Activated T-helper 1 cell treated with anti-CD3 and anti-CD28 coated beads, Interleukin-12 subunit alpha, Interleukin-12 subunit beta, Interleukin-2, Interleukin-4 antibody, amounts not matched to agents 30 ng/mL and 10 ng/mL and 1 ng/mL, durations not matched to agents 14 hours and 24 hours and 36 hours (primary cell): ENCODE data around the gene KRTAP16-1. TPM values are rescaled to one million over a fixed set of nuclear protein-coding genes. Genes with fewer than 3 reads are reported as not detected.
A peak's percentile ranks its signal among the peaks of the same experiment; 100 is the strongest.
"Not testable (repeated sequence)": the region's sequence is repeated elsewhere in the genome, so short reads cannot be mapped to it uniquely, and the experiment has no call there.

ENCODE experiments used
- DNase-seq: peaks from one replicate; pipeline ENCODE4 v3.0.0; 2021; ENCODE audit warnings: low spot score
- H3K27ac Mint-ChIP-seq: one replicate; pipeline ENCODE4 v1.8.0; 2021; ENCODE audit warnings: mild to moderate bottlenecking, mixed read lengths
- H3K27me3 Mint-ChIP-seq: one replicate; pipeline ENCODE4 v1.8.0; 2022; ENCODE audit warnings: mild to moderate bottlenecking, moderate library complexity, mixed read lengths; ENCODE audit not compliant: insufficient read depth
- H3K36me3 Mint-ChIP-seq: one replicate; pipeline ENCODE4 v1.8.0; 2021; ENCODE audit warnings: low read depth, mixed read lengths
- H3K4me1 Mint-ChIP-seq: one replicate; pipeline ENCODE4 v1.8.0; 2021; ENCODE audit warnings: low read depth, mixed read lengths
- H3K4me3 Mint-ChIP-seq: one replicate; pipeline ENCODE4 v1.8.0; 2021; ENCODE audit warnings: mild to moderate bottlenecking, moderate library complexity, mixed read lengths
- H3K9me3 Mint-ChIP-seq: one replicate; pipeline ENCODE4 v1.8.0; 2021; ENCODE audit warnings: mixed read lengths
- intact Hi-C: fragments of 100-400 bp; cut with micrococcal nuclease; formaldehyde crosslinking; loops from one replicate; pipeline ENCODE4 v1.15.1; 2024
- total RNA-seq: library from RNA; stranded (reverse); gene quantifications from 2 replicates; pipeline ENCODE4 v1.2.3, GENCODE V29; 2022

KRTAP16-1 gene, protein sequence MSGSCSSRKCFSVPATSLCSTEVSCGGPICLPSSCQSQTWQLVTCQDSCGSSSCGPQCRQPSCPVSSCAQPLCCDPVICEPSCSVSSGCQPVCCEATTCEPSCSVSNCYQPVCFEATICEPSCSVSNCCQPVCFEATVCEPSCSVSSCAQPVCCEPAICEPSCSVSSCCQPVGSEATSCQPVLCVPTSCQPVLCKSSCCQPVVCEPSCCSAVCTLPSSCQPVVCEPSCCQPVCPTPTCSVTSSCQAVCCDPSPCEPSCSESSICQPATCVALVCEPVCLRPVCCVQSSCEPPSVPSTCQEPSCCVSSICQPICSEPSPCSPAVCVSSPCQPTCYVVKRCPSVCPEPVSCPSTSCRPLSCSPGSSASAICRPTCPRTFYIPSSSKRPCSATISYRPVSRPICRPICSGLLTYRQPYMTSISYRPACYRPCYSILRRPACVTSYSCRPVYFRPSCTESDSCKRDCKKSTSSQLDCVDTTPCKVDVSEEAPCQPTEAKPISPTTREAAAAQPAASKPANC
- not detected in 2 replicates for total RNA-seq

DNA sequence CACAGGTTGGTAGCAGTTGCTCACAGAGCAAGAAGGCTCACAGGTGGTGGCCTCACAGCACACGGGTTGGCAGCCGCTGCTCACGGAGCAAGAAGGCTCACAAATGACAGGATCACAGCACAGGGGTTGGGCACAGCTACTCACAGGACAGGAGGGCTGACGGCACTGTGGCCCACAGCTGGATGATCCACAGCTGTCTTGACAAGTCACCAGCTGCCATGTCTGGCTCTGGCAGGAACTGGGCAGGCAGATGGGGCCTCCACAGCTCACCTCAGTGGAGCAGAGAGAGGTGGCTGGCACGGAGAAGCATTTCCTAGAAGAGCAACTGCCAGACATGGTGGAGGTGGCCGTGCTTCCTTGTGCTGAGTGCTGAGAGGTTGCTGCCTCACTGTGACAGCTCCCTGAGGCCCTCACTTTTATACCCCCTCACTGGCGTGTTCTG lies at the start of gene KRTAP16-1:
KRTAP16-1 (minus strand) TSS at position 392 of the 442 bp plus-strand sequence; CDS start at position 336, 56 bp downstream.
- peaks cover 12% of the 10 kb centered on the region for H3K27me3 Mint-ChIP-seq
- DNase-seq: no peak
- H3K36me3 Mint-ChIP-seq: no peaks in the 10 kb centered on the region
- H3K4me1 Mint-ChIP-seq: peaks cover 32% of the 10 kb centered on the region
- intact Hi-C loops: loop anchor here (5.0 kb wide), 1 partner anchor 402 kb away; no protein-coding TSS in a partner anchor
- no peak within 1 kb of the TSS for H3K4me3 Mint-ChIP-seq
- no peaks in the 10 kb centered on the region for H3K9me3 Mint-ChIP-seq
- H3K27ac Mint-ChIP-seq: no peak within 1 kb of the TSS

- no peaks in the 10 kb centered on the region for H3K4me1 Mint-ChIP-seq
- intact Hi-C loops: no loop called here
- H3K9me3 Mint-ChIP-seq: no peaks in the 10 kb centered on the region
- H3K27me3 Mint-ChIP-seq: peaks cover 27% of the 10 kb centered on the region
- no peak overlapping the region for H3K4me3 Mint-ChIP-seq
- H3K36me3 Mint-ChIP-seq: no peaks in the 10 kb centered on the region
- H3K27ac Mint-ChIP-seq: no peak overlapping the region
- no peak for DNase-seq
These were observed 45.4 kb upstream of the KRTAP16-1 start for GRCh38 chr17:41354536-41354935.

DNA sequence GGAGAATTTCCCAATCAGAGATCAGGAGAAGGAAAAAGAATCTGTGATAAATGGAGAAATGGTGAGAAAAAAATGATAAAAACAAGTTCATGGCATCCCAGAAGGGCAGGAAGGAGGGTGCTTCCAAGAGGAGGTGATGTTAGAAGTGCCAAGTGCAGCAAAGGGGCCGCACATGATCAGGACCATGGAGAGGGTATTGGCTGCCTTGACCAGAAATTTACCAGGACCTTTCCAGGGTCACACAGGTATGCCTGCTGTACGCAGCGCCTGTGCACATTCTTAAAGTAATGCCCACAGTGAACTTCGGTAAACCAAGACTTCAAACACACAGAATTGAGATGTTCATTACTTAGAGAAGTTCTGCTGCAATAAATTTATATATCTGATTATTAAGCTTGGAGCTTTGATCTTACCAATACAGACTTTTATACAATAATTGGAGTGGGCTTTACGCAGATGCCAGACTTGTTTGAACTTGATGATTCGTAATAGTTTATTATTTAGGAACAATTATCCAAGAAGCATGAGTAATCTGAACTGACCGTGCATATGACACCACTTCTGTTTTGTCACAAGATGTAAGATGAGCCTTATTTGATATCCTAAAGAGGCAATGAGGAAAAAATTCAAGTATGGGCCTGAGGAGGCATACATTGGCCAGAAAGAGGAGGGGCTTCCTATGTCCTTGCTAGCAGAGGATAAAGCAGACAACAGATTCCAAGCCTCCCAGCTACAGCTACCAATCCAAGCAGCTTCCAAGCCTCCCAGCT lies 43.7 kb upstream of the KRTAP16-1 start:
- no peak overlapping the region for H3K4me3 Mint-ChIP-seq
- peaks cover 24% of the 10 kb centered on the region for H3K27me3 Mint-ChIP-seq
- H3K4me1 Mint-ChIP-seq: no peaks in the 10 kb centered on the region
- H3K36me3 Mint-ChIP-seq: no peaks in the 10 kb centered on the region
- H3K27ac Mint-ChIP-seq: no peak overlapping the region
- DNase-seq: no peak
- no peaks in the 10 kb centered on the region for H3K9me3 Mint-ChIP-seq
- intact Hi-C loops: no loop called here

DNA sequence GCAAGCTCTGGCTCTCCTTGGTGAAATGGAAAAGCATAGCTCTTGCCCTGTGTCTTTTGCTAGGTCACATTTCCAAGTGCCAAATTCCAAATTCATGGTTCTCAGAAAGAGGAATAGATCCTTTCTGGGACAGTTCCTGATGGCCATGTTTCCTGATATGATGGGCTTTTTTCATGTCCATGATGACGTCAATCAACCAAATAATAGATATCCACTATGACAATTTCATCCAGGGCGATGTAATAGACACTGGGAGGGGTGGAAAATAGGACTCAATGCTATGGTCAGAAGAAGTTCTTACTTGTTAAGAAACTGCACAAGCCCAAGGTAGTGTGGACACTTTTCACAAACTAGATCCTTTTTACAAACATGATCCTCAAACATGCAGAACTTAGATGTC lies 42.1 kb upstream of the KRTAP16-1 start:
- no peaks in the 10 kb centered on the region for H3K36me3 Mint-ChIP-seq
- H3K27me3 Mint-ChIP-seq: peaks cover 24% of the 10 kb centered on the region
- no peak overlapping the region for H3K27ac Mint-ChIP-seq
- intact Hi-C loops: no loop called here
- H3K4me3 Mint-ChIP-seq: no peak overlapping the region
- H3K9me3 Mint-ChIP-seq: no peaks in the 10 kb centered on the region
- no peak for DNase-seq
- H3K4me1 Mint-ChIP-seq: no peaks in the 10 kb centered on the region

GRCh38 chr17:41350381-41350878 lies 41.3 kb upstream of the KRTAP16-1 start, which contains the start of gene KRT33A:
Gene KRT33A (minus strand): TSS chr17:41350828. CDS start chr17:41350767, 61 bp downstream.
- peaks cover 24% of the 10 kb centered on the region for H3K27me3 Mint-ChIP-seq
- H3K4me1 Mint-ChIP-seq, DNase-seq, H3K9me3 Mint-ChIP-seq, H3K36me3 Mint-ChIP-seq, H3K4me3 Mint-ChIP-seq, intact Hi-C loops, H3K27ac Mint-ChIP-seq: not testable (repeated sequence)

GRCh38 chr17:41347869-41348760 lies 39.0 kb upstream of the KRTAP16-1 start:
- H3K4me3 Mint-ChIP-seq: no peak overlapping the region
- peaks cover 30% of the 10 kb centered on the region for H3K27me3 Mint-ChIP-seq
- H3K36me3 Mint-ChIP-seq: peaks cover 3% of the 10 kb centered on the region
- intact Hi-C loops: no loop called here
- peaks cover 3% of the 10 kb centered on the region for H3K4me1 Mint-ChIP-seq
- DNase-seq: no peak
- no peak overlapping the region for H3K27ac Mint-ChIP-seq
- peaks cover 3% of the 10 kb centered on the region for H3K9me3 Mint-ChIP-seq

DNA sequence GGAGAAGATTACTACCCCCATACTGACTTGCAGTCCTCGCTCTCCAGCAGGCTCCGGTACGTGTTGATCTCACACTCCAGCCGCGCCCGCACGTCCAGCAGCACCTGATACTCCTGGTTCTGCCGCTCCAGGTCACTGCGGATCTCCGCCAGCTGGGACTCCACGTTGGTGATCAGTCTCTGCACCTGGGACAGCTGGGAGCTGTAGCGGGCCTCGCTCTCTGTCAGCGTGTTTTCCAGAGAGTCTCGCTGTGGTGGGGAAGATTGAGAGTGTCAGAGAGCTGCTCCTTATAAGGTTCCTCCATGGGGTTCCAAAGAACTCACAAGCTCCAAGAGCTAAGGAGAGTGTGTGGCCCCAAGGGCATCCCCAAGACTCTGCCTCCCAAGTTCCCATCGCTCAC lies 37.3 kb upstream of the KRTAP16-1 start:
- peaks cover 28% of the 10 kb centered on the region for H3K27me3 Mint-ChIP-seq
- H3K27ac Mint-ChIP-seq, DNase-seq, H3K4me3 Mint-ChIP-seq, intact Hi-C loops, H3K36me3 Mint-ChIP-seq: not testable (repeated sequence)
- H3K4me1 Mint-ChIP-seq: peaks cover 18% of the 10 kb centered on the region
- H3K9me3 Mint-ChIP-seq: peaks cover 16% of the 10 kb centered on the region

DNA sequence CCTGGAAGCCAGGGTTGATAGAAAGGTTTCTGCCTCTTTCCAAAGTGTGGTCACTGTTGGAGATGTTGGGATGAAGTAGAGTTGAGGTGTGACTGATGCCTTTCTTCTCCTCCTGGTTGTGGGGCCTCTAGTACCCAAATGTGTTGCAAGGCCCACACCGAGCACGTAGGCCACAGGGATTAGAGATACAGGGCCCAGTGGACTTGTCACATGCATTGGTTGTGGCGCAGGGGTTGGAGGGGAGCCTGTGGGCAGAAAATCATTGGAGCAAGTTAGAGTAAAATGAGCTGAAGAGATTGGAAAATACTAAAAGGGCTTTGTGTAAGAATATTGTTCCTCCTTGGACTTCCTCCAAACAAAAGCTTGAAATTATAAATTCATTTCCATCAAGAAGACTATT lies 36.9 kb upstream of the KRTAP16-1 start:
- no peak overlapping the region for H3K4me3 Mint-ChIP-seq
- peaks cover 24% of the 10 kb centered on the region for H3K27me3 Mint-ChIP-seq
- intact Hi-C loops: no loop called here
- no peak for DNase-seq
- no peak overlapping the region for H3K27ac Mint-ChIP-seq
- H3K36me3 Mint-ChIP-seq: peaks cover 6% of the 10 kb centered on the region
- peaks cover 16% of the 10 kb centered on the region for H3K9me3 Mint-ChIP-seq
- H3K4me1 Mint-ChIP-seq: peaks cover 22% of the 10 kb centered on the region

DNA sequence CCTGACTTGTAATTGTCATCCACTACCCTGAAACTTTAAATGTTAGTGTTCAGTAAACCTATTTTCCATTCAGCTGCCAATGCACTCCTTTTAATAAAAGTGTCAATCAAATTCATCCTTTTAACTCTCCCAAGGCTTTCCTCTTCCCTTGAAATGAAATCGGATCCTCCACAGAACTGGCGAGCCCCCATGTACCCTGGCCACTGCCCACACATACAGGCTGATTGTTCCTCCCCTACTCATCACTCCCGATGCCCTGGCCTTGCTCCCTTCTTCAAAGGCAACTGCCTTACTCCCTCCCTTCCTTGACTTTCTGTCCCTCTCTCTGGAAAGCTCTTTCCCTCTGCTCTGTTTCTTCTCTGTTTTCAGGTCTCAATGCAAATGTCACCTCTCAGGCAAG lies 33.9 kb upstream of the KRTAP16-1 start:
- peaks cover 16% of the 10 kb centered on the region for H3K9me3 Mint-ChIP-seq
- H3K4me1 Mint-ChIP-seq: peaks cover 52% of the 10 kb centered on the region
- H3K4me3 Mint-ChIP-seq: no peak overlapping the region
- no peak for DNase-seq
- intact Hi-C loops: loop anchor here (5.0 kb wide), 1 partner anchor 324 kb away; no protein-coding TSS in a partner anchor
- no peak overlapping the region for H3K27ac Mint-ChIP-seq
- H3K36me3 Mint-ChIP-seq: peaks cover 6% of the 10 kb centered on the region
- H3K27me3 Mint-ChIP-seq: peaks cover 25% of the 10 kb centered on the region

DNA sequence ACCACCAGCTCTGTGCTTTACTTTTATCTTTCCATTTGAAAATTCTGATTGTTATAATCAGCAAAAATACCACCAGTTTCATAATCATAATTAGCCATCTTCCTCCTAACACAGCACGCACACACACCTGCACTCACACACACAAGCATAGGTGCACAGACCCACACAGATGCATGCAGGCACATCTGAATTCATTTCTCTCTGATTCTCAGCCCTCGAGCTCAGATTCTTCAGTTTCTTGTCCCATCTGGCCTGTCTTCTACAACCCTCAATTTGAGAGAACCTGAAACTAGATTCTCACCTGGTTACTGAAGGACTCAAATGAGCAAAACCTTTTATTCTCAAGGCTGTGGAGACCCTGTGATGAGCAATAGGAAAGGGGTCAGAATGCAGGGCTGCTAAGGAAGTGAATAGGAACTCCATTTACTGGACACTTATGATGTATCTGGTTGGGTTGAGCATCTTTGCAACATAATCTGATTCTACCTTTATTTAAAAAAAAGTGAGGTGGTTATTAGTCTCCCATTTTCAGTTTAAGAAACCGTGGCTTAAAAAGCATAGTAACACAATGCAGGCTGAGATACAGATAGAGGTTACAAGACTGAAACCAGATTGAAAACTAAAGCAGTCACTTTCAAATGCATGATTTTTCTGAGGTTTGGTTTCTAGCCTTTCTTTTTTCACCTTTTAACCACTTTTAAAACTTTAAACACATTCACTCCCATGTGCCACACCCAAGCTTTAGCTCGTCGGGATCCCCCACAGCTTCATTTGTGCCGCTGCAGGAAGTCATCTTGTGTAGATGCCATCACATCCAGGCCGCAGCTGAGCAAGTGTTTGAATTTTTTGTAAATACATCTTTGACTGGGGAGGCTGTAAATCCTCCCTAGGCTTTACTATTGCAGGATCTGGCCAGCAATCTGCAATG lies 32.1 kb upstream of the KRTAP16-1 start:
- intact Hi-C loops: loop anchor here (1.0 to 5.0 kb wide), 2 partner anchors 63 to 326 kb away; no protein-coding TSS in a partner anchor

DNA sequence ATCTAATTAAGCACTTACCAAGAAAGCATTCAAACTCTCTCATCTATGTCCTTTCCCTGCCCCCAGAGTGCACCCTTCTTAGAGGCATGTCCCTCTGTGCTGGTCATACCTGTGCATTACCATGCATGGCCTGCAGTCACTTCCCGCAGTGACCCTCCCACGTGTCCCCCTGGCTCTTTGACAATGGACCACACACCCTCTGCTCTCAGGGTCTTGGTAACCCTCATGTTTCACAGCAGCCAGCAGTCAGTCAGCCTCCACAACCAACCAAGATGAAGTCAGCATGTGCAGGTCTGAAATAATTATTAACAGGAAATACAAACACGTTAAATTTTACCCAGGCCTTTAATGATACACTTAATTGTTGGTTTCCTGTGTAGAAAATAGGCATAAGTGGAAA lies 31.4 kb upstream of the KRTAP16-1 start:
- Mint-ChIP-seq H3K27ac (peak overlapping the region; percentile 36), H3K9me3 (peaks cover 16% of the 10 kb centered on the region), H3K36me3 (peaks cover 6% of the 10 kb centered on the region), H3K4me3 (no peak overlapping the region), H3K4me1 (peaks cover 52% of the 10 kb centered on the region), H3K27me3 (peaks cover 21% of the 10 kb centered on the region)
- intact Hi-C loops: loop anchor here (5.0 kb wide), 1 partner anchor 327 kb away; no protein-coding TSS in a partner anchor
- no peak for DNase-seq

More for the DNA sequence above, 32.1 kb upstream of the KRTAP16-1 start:
- peaks cover 6% of the 10 kb centered on the region for H3K36me3 Mint-ChIP-seq
- H3K27me3 Mint-ChIP-seq: peaks cover 19% of the 10 kb centered on the region
- DNase-seq: peak; percentile 57
- peaks cover 16% of the 10 kb centered on the region for H3K9me3 Mint-ChIP-seq
- peak overlapping the region; percentile 11 for H3K4me3 Mint-ChIP-seq
- H3K27ac Mint-ChIP-seq: peak overlapping the region; percentile 32
- H3K4me1 Mint-ChIP-seq: peaks cover 52% of the 10 kb centered on the region
